GM10266 (cell line): Measurements from ENCODE around the gene PAK1IP1.
"Not testable (repeated sequence)": the region's sequence is repeated elsewhere in the genome, so short reads cannot be mapped to it uniquely, and the experiment has no call there.

Experiments used
- DNase-seq: peaks from one replicate; pipeline ENCODE4 v3.0.0; 2012; ENCODE audit errors: extremely low spot score
- TF ChIP-seq, protein P1 (sequence below): IDR thresholded peaks from 2 replicates; pipeline ENCODE4 v1.5.1; 2012; ENCODE audit warnings: mild to moderate bottlenecking, low read depth; ENCODE audit not compliant: control insufficient read depth, insufficient read depth; ENCODE audit errors: missing control alignments

The PAK1IP1 gene

GRCh38 chr6:10694302-10695085, at the start of gene PAK1IP1, which contains the start of gene C6orf52:
TSS of gene PAK1IP1 (plus strand) at chr6:10694972. CDS start at chr6:10694986, 14 bp downstream.
TSS of gene C6orf52 (minus strand) at chr6:10694616. CDS start at chr6:10687550, 7,066 bp downstream.
- TF ChIP-seq, protein P1, sequence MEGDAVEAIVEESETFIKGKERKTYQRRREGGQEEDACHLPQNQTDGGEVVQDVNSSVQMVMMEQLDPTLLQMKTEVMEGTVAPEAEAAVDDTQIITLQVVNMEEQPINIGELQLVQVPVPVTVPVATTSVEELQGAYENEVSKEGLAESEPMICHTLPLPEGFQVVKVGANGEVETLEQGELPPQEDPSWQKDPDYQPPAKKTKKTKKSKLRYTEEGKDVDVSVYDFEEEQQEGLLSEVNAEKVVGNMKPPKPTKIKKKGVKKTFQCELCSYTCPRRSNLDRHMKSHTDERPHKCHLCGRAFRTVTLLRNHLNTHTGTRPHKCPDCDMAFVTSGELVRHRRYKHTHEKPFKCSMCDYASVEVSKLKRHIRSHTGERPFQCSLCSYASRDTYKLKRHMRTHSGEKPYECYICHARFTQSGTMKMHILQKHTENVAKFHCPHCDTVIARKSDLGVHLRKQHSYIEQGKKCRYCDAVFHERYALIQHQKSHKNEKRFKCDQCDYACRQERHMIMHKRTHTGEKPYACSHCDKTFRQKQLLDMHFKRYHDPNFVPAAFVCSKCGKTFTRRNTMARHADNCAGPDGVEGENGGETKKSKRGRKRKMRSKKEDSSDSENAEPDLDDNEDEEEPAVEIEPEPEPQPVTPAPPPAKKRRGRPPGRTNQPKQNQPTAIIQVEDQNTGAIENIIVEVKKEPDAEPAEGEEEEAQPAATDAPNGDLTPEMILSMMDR, result no peak
- DNase-seq, result peak; percentile 86

- DNase-seq, result peak; percentile 49
- TF ChIP-seq, protein P1, result no peak
These were observed 39.2 kb upstream of the PAK1IP1 start for GRCh38 chr6:10655508-10656055.

GRCh38 chr6:10658910-10659698, 35.7 kb upstream of the PAK1IP1 start:
- no peak for DNase-seq
- TF ChIP-seq, protein P1, result no peak

- DNase-seq, result no peak
- TF ChIP-seq, protein P1, result no peak
These were observed 34.9 kb upstream of the PAK1IP1 start for GRCh38 chr6:10659699-10660348.

DNA sequence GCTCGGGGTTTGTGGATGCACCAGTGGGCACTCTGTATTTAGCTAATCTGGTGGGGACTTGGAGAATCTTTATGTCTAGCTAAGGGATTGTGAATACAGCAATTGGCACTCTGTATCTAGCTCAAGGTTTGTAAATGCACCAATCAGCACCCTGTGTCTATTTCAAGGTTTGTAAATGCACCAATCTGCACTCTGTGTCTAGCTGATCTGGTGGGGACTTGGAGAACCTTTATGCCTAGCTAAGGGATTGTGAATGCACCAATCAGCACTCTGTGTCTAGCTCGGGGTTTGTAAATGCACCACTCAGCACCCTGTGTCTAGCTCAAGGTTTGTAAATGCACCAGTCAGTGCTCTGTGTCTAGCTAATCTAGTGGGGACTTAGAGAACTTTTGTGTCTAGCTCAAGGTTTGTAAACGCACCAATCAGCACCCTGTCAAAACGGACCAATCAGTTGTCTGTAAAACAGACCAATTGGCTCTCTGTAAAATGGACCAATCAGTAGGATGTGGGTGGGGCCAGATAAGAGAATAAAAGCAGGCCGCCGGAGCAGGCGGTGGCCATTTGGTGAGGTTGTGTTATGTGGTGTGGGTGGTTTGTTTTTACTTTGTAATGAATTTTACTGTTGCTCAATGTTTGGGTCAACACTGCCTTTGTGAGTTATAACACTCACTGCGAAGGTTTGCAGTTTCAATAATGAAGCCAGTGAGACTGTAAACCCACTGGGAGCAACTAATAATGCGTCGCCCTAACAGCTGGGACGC, 34.2 kb upstream of the PAK1IP1 start:
- not testable (repeated sequence) for DNase-seq

DNA sequence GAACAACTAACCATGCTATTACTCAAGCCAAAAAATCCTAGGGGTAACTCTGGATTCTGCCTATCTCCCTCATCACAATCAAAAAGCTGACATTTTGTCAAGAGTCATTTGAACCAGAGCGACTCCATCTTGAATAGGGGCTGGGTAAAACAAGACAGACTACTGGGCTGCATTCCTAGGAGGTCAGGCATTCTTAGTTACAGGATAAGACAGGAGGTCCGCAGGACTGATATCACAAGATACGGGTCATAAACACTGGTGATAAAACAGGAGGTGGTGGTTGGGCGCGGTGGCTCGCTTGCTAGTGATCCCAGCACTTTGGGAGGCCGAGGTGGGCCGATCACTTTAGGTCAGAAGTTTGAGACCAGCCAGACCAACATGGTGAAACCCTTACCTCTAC, 32.6 kb upstream of the PAK1IP1 start:
- no peak for DNase-seq
- TF ChIP-seq, protein P1, result no peak

GRCh38 chr6:10662742-10663141, 32.0 kb upstream of the PAK1IP1 start:
- TF ChIP-seq, protein P1, result no peak
- DNase-seq, result no peak

DNA sequence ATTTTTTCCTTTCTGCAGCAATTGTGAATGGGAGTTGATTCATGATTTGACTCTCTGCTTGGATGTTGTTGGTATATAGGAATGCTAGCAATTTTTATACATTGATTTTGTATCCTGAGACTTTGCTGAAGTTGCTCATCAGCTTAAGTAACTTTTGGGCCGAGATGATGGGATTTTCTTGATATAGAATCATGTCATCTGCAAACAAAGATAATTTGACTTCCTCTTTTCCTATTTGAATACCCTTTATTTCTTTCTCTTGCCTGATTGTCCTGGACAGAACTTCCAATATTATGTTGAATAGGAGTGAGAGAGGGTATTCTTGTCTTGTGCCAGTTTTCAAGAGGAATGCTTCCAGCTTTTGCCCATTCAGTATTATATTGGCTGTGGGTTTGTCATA, 29.2 kb upstream of the PAK1IP1 start:
- DNase-seq, result not testable (repeated sequence)
